ENCODE data around the gene RPTOR.
"Not testable (repeated sequence)": the region's sequence is repeated elsewhere in the genome, so short reads cannot be mapped to it uniquely, and the experiment has no call there.

Gene RPTOR

GRCh38 chr17:80696456-80696855 lies 151.8 kb downstream of the RPTOR start:
- no peak for DNase-seq

DNA sequence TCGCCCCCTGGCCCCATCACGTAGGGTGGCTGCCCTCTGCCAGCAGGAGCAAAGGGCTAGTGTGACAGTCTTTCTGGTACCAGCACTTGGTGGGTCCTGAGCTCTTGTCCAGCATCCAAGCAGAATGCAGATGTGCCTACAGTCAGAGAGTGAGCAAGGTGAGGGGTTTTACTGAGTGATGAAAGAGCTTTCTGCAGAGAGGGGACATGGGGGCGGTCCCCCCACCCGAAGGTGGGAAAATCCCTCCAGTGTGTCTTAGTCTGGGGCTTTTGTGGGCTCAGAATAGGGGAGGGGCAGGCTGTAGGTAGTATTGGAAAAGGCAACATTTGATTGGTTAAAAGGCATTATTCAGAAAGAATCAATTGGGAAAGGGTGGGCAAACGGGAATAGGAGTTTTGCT lies 152.3 kb downstream of the RPTOR start:
- DNase-seq = no peak

DNA sequence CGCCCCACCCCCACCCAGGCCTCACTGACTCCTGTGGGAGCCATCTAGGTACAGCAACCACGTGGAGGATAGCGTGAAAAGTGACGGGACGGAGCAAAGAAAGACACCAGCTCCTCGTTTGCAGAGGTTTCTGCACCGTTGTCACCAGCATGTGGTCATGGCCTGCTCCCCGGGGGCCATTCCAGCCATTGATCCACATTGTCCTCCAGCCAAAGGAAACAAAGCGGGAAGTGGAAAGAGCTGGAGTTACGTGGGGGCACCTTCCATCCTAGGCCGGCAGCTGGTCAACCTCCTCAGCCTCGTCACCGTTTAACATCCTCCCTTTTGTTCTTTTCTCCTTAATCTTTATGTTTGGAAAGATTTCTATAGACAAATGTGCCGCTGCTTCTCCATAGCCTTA lies 153.7 kb downstream of the RPTOR start:
- no peak for DNase-seq

GRCh38 chr17:80699205-80699604 lies 154.6 kb downstream of the RPTOR start:
- DNase-seq = not testable (repeated sequence)

GRCh38 chr17:80701730-80702129 lies 157.1 kb downstream of the RPTOR start:
- no peak for DNase-seq

GRCh38 chr17:80702315-80703141 lies 157.9 kb downstream of the RPTOR start:
- DNase-seq = no peak

DNA sequence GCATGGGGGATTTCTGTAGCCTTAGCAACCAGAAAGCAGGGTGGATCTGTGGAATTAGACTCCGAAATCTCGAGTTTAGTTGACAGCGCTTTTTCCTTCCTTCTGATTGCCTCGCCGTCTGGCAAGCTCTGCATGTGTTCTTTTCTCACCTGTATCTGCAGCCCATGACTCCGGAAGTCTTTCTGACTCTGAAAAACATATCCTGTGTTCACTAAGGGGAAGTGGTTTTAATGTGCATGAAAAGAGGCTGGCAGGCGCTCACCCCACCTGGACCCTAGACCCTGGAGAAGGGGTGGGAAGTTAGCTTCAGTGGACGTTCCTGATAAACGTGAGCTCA lies 158.5 kb downstream of the RPTOR start:
- DNase-seq = no peak

- DNase-seq = peak in 2 of 3 experiments; percentile 15 to 59
Measured at GRCh38 chr17:80704381-80704819, 159.8 kb downstream of the RPTOR start.

GRCh38 chr17:80704894-80705293 lies 160.3 kb downstream of the RPTOR start:
- no peak for DNase-seq

GRCh38 chr17:80705988-80706387 lies 161.3 kb downstream of the RPTOR start:
- no peak for DNase-seq

DNA sequence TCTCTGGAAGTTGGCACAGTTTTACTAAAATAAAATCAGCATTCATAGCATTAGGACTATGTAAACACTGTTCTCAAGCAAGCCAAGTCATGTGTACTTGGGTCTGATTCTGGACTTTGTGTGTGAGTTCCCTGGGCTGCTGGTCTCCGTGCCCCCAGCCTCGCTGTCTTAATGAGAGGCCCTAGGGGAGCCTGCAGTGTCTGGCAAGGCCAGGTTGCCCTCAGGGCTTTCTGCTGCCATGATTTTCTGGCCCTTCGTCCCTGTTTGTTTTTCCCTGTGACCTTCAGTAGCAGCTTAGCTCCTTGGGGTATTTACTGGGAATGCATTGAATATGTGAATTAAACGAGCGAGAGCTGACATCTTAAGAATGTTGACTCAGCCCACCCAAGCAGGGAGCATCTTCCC lies 161.8 kb downstream of the RPTOR start:
- DNase-seq = peak in 1 of 3 experiments; percentile 20

GRCh38 chr17:80708480-80708879 lies 163.8 kb downstream of the RPTOR start:
- DNase-seq = no peak

- no peak for DNase-seq
Measured at GRCh38 chr17:80709090-80709695, 164.6 kb downstream of the RPTOR start.

DNA sequence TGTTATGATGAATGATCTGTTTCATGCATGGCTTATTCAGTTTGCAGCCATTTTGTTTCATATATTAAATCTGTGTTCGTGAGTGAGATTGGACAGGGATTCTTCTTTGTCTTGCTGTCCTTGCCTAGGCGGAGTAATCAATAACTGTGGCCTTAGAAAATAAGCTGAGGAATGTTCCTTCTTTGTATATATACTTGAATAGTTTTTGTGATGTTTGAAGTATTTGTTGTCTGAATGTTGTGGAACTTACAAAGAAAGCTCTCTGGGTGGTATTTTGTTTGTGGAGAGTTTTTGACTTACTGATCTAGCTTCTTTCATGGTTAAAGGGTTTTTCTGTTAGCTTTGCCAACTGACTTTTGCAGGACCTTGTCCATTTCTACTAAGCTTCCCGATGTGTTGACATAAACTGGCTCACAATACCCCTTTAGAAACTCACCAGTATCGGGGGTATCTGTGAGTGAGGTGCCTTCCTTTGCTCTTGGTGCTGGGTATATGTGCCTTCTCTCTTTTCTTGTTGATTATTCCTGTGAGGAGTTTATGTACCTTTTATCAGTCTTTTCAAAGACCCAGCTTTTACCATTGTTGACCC lies 166.2 kb downstream of the RPTOR start:
- no peak for DNase-seq

- DNase-seq = no peak
Measured at GRCh38 chr17:80712089-80712488, 167.5 kb downstream of the RPTOR start.

- no peak for DNase-seq
Measured at GRCh38 chr17:80712606-80713005, 168.0 kb downstream of the RPTOR start.

GRCh38 chr17:80716986-80717719 lies 172.5 kb downstream of the RPTOR start:
- DNase-seq = peak in 1 of 3 experiments; percentile 61

DNA sequence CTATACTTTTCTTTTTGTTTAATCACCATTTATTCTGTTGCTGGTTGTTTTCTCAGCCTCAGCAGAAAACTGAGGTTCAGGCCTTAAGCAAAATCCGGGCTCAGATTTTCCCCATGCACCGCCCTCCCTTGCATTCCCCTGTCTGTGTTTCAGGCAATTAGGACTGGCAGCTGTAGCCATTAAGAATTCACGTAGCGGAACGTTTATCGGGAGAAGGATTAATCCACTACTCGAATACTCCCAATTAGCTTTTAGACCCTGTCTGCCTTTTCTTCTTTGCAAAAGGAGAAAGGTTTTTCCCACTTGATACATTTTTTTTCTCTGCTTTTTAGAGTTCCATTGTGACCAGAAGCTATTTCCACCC lies 173.1 kb downstream of the RPTOR start:
- peak in 2 of 3 experiments; percentile 47 to 80 for DNase-seq

GRCh38 chr17:80718428-80718827 lies 173.8 kb downstream of the RPTOR start:
- no peak for DNase-seq

GRCh38 chr17:80719449-80719848 lies 174.8 kb downstream of the RPTOR start:
- DNase-seq = no peak

- DNase-seq = peak; percentile 25 to 66 (median 50)
Measured at GRCh38 chr17:80720610-80721577, 176.3 kb downstream of the RPTOR start.

GRCh38 chr17:80722661-80723060 lies 178.0 kb downstream of the RPTOR start:
- DNase-seq = no peak

Measured in NCI-H1417 (cell line).